Endodermal cell (in vitro differentiated cells): ENCODE results near the gene CSTPP1. TPM values are rescaled to one million over a fixed set of nuclear protein-coding genes. Genes with fewer than 3 reads are reported as not detected.

Source experiments
- DNase-seq: peaks from one replicate; pipeline ENCODE4 v3.0.0-alpha.2; 2017
- H3K27ac ChIP-seq: 2 replicates; pipeline ENCODE4 v1.5.1; 2013; ENCODE audit warnings: mild to moderate bottlenecking, low read depth, low read length, moderate library complexity
- H3K27me3 ChIP-seq: 2 replicates; pipeline ENCODE4 v1.6.1; 2013; ENCODE audit warnings: mild to moderate bottlenecking, low read length, moderate library complexity; ENCODE audit not compliant: insufficient read depth, control insufficient read depth, poor library complexity, severe bottlenecking
- H3K36me3 ChIP-seq: 2 replicates; pipeline ENCODE4 v1.7.0; 2013; ENCODE audit warnings: mild to moderate bottlenecking, low read length, moderate library complexity; ENCODE audit not compliant: control insufficient read depth, insufficient read depth
- H3K4me1 ChIP-seq: one replicate; pipeline ENCODE4 v1.7.0; 2013; ENCODE audit warnings: low read length; ENCODE audit not compliant: control insufficient read depth, insufficient read depth
- H3K4me3 ChIP-seq: 2 replicates; pipeline ENCODE4 v1.5.1; 2013; ENCODE audit warnings: mild to moderate bottlenecking, low read length, moderate library complexity
- H3K9ac ChIP-seq: 2 replicates; pipeline ENCODE4 v1.6.1; 2013; ENCODE audit warnings: mild to moderate bottlenecking, low read length, moderate library complexity; ENCODE audit not compliant: poor library complexity, severe bottlenecking; ENCODE audit errors: extremely low read depth
- H3K9me3 ChIP-seq: 2 replicates; pipeline ENCODE4 v1.6.1; 2013; ENCODE audit warnings: mild to moderate bottlenecking, low read length, moderate library complexity; ENCODE audit not compliant: control insufficient read depth
- H3K27ac Mint-ChIP-seq: 2 replicates; pipeline ENCODE4 v1.8.0; 2020; ENCODE audit warnings: mixed read lengths
- H3K27me3 Mint-ChIP-seq: 2 replicates; pipeline ENCODE4 v1.8.0; 2021; ENCODE audit warnings: mild to moderate bottlenecking, mixed read lengths; ENCODE audit not compliant: insufficient read depth
- H3K36me3 Mint-ChIP-seq: 2 replicates; pipeline ENCODE4 v1.8.0; 2020; ENCODE audit warnings: low read depth, mixed read lengths
- H3K4me1 Mint-ChIP-seq: 2 replicates; pipeline ENCODE4 v1.8.0; 2020; ENCODE audit warnings: mixed read lengths
- H3K4me3 Mint-ChIP-seq: 2 replicates; pipeline ENCODE4 v1.8.0; 2020; ENCODE audit warnings: mild to moderate bottlenecking, moderate library complexity, mixed read lengths
- H3K9me3 Mint-ChIP-seq: 2 replicates; pipeline ENCODE4 v1.8.0; 2020; ENCODE audit warnings: mild to moderate bottlenecking, mixed read lengths
- WGBS, 2 experiments: methylation state at CpG; one replicate each; pipeline versions ENCODE4 v1.1.5 to v1.1.7; 2013; ENCODE audit warnings: missing lambda C conversion rate in 2 of 2, mixed read lengths in 1 of 2; ENCODE audit not compliant: insufficient coverage in 1 of 2, insufficient read length in 1 of 2; 5-methylcytosine and 5-hydroxymethylcytosine counted together
- total RNA-seq, 2 donors: library from RNA; stranded (reverse); fragmentation: NEBNext Ultra II Directional in 1 of 2; extraction: Animal tissue kit (Norgen Biotek cat#: 25700) in 1 of 2; gene quantifications; 2 replicates in 1 of 2; 3 replicates in 1 of 2; pipeline ENCODE4 v1.2.1, GENCODE V29; 2021
- TF ChIP-seq, protein P1 (sequence below): fragments of 200-600 bp; sonication (generic); conservative IDR thresholded peaks from 2 replicates; pipeline ENCODE4 v1.5.0; 2021; ENCODE audit warnings: antibody characterized with exemption, mild to moderate bottlenecking

The CSTPP1 gene
- total RNA-seq, 2 donors from 2014 or later: 46.7 to 57.6 TPM

DNA sequence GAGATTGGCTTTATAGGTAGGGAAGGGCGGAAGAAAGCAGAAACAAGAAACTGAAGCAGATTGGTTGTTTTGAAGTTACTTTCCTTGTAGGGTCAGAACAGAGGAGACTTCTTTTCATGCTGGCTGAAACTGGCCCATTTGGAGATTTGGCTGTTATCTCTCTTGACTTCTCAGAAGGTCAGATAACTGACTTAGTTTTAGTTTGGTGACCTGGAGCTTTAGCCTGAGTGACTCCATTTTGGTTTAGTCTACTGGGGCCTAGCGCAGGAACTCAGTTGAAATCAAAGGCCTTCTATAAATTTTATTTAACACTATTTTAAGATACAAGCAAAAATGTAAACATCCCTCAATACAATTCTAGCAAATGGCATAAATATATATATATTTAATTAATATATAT, 31.4 kb downstream of the CSTPP1 start:
- TF ChIP-seq, protein P1, sequence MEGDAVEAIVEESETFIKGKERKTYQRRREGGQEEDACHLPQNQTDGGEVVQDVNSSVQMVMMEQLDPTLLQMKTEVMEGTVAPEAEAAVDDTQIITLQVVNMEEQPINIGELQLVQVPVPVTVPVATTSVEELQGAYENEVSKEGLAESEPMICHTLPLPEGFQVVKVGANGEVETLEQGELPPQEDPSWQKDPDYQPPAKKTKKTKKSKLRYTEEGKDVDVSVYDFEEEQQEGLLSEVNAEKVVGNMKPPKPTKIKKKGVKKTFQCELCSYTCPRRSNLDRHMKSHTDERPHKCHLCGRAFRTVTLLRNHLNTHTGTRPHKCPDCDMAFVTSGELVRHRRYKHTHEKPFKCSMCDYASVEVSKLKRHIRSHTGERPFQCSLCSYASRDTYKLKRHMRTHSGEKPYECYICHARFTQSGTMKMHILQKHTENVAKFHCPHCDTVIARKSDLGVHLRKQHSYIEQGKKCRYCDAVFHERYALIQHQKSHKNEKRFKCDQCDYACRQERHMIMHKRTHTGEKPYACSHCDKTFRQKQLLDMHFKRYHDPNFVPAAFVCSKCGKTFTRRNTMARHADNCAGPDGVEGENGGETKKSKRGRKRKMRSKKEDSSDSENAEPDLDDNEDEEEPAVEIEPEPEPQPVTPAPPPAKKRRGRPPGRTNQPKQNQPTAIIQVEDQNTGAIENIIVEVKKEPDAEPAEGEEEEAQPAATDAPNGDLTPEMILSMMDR: no peak
- peaks cover 14% of the 10 kb centered on the region for H3K9me3 Mint-ChIP-seq
- Histone ChIP-seq H3K4me1 (no peaks in the 10 kb centered on the region), H3K36me3 (peaks cover 9% of the 10 kb centered on the region), H3K9ac (no peak overlapping the region), H3K9me3 (peaks cover 11% of the 10 kb centered on the region), H3K4me3 (no peak overlapping the region), H3K27me3 (no peaks in the 10 kb centered on the region), H3K27ac (no peak overlapping the region)
- H3K36me3 Mint-ChIP-seq: peaks cover 22% of the 10 kb centered on the region
- no peak overlapping the region for H3K4me3 Mint-ChIP-seq
- DNase-seq: no peak
- H3K27me3 Mint-ChIP-seq: no peaks in the 10 kb centered on the region
- WGBS, 2 experiments: 91 to 100% methylated on average over 1 to 2 of the region's 2 CpGs
- no peak overlapping the region for H3K27ac Mint-ChIP-seq
- H3K4me1 Mint-ChIP-seq: peaks cover 3% of the 10 kb centered on the region

DNA sequence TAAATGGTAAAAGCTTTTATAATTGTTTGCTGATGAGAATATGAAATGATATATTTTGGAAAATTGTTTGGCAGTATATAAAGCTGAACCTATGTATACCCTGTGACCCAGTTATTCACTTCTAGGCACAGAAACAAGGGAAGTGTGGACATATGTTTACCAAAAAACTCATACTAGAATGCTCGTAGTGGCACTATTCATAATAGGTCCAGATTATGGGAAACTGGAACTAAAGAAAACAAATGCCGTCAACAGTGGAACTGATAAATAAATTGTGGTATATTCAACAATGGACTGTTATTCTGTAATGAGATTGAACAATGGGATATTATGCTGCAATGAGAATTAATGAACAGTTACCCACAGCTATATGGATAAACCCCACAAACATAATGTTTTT, 32.8 kb downstream of the CSTPP1 start:
- H3K9ac ChIP-seq: no peak overlapping the region
- no peaks in the 10 kb centered on the region for H3K27me3 ChIP-seq
- no peaks in the 10 kb centered on the region for H3K4me1 ChIP-seq
- DNase-seq: no peak
- WGBS, 2 experiments: 99 to 100% methylated on average over 1 to 2 of the region's 2 CpGs
- peaks cover 5% of the 10 kb centered on the region for H3K9me3 ChIP-seq
- H3K27ac ChIP-seq: no peak overlapping the region
- TF ChIP-seq, protein P1: no peak
- H3K4me3 ChIP-seq: no peak overlapping the region
- no peak overlapping the region for H3K4me3 Mint-ChIP-seq
- H3K4me1 Mint-ChIP-seq: peaks cover 4% of the 10 kb centered on the region
- peaks cover 14% of the 10 kb centered on the region for H3K36me3 Mint-ChIP-seq
- H3K9me3 Mint-ChIP-seq: peaks cover 7% of the 10 kb centered on the region
- no peaks in the 10 kb centered on the region for H3K27me3 Mint-ChIP-seq
- H3K27ac Mint-ChIP-seq: no peak overlapping the region
- peaks cover 13% of the 10 kb centered on the region for H3K36me3 ChIP-seq

DNA sequence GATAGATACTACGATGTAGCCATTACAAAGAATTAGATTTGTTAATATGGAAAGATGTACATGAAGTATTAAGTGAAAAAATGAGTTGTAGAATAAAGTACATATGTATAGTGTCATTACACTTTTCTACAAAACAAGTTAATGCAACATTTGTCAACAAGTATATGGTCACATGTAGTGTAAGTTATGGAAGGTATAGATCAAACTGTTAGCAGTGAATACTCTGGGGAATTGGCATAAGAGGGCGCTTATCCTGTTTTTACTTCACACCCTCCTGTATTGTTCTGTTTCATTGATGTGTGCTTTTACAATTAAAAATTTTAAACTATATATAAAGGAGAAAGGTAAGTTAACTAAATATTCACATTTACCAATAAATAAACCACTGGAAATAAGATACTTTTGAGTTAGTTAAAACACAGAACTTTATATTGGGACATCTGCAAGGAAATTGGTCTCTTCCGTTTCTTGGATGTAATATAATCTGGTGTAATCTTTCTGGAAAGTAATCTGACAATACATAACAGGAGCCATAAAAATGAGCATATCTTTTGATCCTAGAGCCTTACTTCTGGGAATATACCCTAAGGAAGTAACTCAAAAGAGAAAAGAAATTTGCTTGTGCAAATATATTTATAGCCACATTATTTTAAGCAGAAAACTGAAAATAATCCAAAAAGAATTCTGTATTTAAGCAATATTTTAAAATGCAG, 34.5 kb downstream of the CSTPP1 start:
- TF ChIP-seq, protein P1: no peak
- H3K9me3 Mint-ChIP-seq: no peaks in the 10 kb centered on the region
- no peak for DNase-seq
- no peak overlapping the region for H3K27ac Mint-ChIP-seq
- no peak overlapping the region for H3K27ac ChIP-seq
- H3K4me1 ChIP-seq: no peaks in the 10 kb centered on the region
- no peak overlapping the region for H3K9ac ChIP-seq
- peaks cover 4% of the 10 kb centered on the region for H3K36me3 Mint-ChIP-seq
- no peaks in the 10 kb centered on the region for H3K9me3 ChIP-seq
- no peak overlapping the region for H3K4me3 Mint-ChIP-seq
- peaks cover 6% of the 10 kb centered on the region for H3K36me3 ChIP-seq
- H3K27me3 Mint-ChIP-seq: peaks cover 2% of the 10 kb centered on the region
- peaks cover 4% of the 10 kb centered on the region for H3K4me1 Mint-ChIP-seq
- WGBS, 2 experiments: 100% methylated on average over 1 to 2 of the region's 3 CpGs
- H3K27me3 ChIP-seq: no peaks in the 10 kb centered on the region
- no peak overlapping the region for H3K4me3 ChIP-seq
